HG03558 (cell line): ENCODE measurements around the gene PGGHG.

ENCODE experiments used
- ATAC-seq: cut with Tn5 transposase; IDR thresholded peaks from one replicate; pipeline ENCODE4 v1.9.1; 2021; ENCODE audit warnings: moderate number of reproducible peaks; ENCODE audit not compliant: unreplicated experiment; ENCODE audit errors: extremely low read depth

The PGGHG gene

DNA sequence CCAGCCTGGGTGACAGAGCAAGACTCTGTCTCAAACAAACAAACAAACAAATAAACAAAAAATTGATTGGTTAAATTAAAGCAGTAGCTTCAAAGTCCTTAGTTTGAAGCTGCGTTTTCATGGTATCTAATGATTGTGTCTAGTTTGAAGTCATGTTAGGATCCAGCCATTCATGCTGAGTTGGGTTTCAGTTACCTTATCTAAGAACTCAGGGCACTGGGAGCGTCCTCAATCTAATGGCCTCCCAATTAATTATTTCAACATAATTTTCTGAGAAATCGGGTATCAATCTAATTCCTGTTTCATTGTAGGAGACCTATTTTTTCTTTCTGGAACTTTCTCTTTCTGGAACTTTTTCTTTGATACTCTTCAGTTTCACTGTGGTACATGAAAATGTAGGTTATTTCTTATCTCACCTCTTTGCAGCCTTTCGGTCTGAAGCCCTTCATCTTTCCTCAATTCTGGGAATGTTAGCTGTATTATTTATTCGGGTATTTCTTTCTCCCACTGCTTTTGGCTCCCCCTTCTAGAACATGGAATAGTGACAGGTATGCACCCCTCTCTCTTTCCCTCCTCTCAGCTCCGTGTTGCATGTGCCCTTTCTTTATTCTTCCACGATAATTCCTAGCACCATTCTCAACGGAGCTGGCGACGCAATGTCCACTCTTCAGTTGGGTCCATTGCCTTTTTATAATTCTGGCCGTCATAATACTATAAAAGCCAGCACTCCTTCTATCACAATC, 56.1 kb downstream of the PGGHG start:
- no peak for ATAC-seq
